HG03066 (cell line): Measurements from ENCODE around the gene CEACAM19.
"Not testable (repeated sequence)": the region's sequence is repeated elsewhere in the genome, so short reads cannot be mapped to it uniquely, and the experiment has no call there.

Experiments
- ATAC-seq: cut with Tn5 transposase; IDR thresholded peaks from one replicate; pipeline ENCODE4 v1.9.1; 2021; ENCODE audit warnings: low read depth; ENCODE audit not compliant: unreplicated experiment

CEACAM19 gene

DNA sequence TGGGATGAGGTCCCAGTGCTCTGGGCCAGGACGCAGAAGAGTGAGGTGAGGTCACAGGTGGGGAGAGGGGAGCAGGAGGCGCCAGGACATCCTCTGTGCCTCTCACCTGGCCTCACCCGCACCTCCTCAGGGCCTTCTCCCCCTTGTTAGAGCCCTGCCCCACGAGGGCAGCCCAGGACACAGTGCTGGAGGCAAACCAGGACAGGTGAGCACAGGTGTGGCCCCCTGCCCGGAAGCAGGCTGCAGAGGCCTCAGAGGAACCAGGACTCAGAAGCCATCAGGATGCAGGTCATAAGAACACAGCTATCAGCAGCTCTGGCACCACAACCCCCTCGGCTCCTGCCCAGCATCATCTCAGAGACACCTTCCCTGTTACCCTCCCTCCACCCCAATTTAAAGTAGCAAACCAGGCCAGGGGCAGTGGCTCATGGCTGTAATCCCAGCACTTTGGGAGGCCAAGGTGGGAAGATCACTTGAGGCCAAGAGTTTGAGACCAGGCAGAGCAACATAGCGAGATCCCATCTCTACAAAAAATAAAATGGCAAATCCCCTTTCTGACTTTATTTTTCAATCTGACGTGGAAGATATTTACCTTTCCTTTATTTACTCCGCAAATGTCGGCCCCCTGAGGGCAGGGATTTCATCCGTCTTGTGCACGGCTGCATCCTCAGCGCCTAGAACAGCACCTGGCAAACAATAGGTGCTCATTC lies 27.4 kb downstream of the CEACAM19 start, which contains the start of gene CEACAM16:
CEACAM16 (plus strand) TSS at position 660 of the 710 bp plus-strand sequence. CDS start 2,306 bp downstream, outside the sequence.
- no peak for ATAC-seq

DNA sequence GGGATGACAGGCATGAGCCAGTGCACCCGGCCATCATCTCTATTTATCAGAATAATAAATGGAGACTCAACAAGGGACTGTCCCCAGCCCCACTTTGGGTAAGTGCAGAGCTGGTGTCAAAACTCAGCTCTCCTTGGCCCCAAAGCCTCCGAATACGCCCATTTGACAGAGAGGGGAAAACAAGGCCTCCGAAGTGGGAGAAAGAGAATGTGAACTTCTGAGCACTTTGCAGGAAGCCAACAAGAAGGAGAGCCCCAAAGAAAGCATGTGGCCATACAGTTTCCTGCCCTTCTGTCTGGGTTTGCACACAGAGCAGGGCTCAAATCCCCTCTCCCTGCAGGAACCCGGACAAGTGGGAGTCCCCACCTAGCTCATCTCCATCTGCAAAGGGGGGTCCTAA lies 29.3 kb downstream of the CEACAM19 start:
- ATAC-seq, result no peak

GRCh38 chr19:44701228-44701627 lies 29.9 kb downstream of the CEACAM19 start:
- no peak for ATAC-seq

DNA sequence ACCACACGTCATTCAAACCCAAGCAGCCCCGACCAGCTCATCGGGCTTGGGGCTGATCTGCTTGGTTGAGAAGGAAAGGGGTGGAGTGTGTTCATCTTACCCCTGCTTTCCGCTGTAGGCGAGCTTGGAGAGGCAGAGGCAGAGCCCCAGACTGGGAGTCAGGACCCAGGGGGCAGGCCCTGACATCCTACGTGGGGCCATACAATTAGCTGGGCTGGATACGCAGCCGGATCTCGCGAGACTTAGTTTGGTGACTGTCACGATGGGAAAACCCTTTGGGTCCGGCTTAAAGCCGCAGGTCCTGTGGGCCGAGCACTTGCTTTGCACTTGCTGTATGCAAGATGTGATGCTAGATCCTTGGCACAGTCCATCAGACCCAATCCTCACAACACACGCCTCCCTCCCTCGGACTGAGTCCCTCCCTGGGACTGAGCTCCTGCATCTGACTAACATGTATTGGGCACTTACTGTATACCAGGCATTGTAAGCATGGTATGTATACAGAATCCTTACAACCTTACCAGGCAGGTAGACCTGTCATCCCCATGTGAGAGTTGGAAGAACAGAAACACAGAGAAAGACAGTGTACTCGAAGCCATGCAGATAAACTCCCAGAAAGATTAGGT lies 31.4 kb downstream of the CEACAM19 start:
- ATAC-seq, result no peak

DNA sequence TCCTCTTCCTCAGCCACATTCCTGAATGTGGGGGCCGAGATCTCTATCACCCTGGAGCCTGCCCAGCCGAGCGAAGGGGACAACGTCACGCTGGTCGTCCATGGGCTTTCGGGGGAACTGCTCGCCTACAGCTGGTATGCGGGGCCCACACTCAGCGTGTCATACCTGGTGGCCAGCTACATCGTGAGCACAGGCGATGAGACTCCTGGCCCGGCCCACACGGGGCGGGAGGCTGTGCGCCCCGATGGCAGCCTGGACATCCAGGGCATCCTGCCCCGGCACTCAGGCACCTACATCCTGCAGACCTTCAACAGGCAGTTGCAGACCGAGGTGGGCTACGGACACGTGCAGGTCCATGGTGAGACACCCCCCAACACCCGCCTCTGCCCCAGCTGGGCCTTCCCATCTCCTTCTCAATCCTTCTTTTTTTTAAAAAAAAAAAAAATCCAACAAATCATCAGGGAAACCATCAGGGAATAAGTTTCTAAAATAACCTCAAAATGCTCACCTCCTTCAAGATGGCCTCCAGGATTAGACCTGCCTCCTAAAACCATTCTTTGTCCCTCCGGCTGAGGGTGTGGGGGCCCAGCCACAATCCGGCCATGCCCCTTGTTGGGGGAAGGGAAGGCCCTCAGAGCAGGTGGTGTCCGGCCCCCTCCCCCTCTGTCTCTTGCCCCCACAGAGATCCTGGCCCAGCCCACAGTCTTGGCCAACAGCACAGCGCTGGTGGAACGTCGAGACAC lies 32.2 kb downstream of the CEACAM19 start:
- no peak for ATAC-seq

DNA sequence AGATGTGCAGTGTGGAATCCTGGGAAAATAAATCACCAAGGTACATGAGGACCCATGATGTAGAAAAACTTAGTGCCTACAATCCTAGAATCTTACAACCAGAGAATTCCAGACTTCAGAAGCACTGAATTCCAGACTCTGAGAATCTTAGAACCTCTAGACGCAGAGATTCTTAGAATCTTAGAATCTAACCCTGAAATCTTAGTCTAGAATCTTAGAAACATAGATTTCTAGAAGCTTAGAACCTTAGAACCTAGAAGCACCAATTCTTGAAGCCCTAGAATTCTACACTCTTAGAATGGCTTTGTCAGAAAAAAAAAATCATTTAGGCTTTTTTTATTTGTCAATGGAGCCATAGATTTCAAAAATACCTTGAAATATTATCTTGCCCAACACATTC lies 33.7 kb downstream of the CEACAM19 start:
- no peak for ATAC-seq

GRCh38 chr19:44705502-44706010 lies 34.3 kb downstream of the CEACAM19 start:
- no peak for ATAC-seq

- ATAC-seq, result no peak
Measured at GRCh38 chr19:44706506-44707236, 35.4 kb downstream of the CEACAM19 start.

GRCh38 chr19:44707794-44708193 lies 36.5 kb downstream of the CEACAM19 start:
- no peak for ATAC-seq

- no peak for ATAC-seq
Measured at GRCh38 chr19:44708940-44709339, 37.7 kb downstream of the CEACAM19 start.

DNA sequence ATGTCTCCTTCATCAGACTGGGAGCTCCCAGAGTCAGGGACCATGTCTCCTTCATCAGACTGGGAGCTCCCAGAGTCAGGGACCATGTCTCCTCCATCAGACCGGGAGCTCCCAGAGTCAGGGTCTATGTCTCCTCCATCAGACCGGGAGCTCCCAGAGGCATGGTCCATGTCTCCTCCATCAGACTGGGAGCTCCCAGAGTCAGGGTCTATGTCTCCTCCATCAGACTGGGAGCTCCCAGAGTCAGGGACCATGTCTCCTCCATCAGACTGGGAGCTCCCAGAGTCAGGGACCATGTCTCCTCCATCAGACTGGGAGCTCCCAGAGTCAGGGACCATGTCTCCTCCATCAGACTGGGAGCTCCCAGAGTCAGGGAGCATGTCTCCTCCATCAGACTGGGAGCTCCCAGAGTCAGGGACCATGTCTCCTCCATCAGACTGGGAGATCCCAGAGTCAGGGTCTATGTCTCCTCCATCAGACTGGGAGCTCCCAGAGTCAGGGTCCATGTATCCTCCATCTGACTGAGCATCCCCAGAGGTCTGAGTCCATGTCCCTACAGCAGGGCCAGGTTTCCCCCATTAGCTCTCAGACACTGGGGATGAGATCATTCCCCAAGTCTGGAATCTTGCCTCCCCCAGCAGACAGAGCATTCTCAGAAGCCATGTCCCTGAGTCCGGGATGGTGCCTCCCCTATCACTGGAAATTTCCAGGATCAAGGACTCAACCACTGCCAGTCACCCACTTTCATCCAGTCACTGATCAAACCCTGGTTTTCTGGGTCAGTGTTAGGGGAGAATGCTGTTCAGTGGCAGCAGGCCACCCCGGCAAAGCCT lies 38.4 kb downstream of the CEACAM19 start:
- not testable (repeated sequence) for ATAC-seq

DNA sequence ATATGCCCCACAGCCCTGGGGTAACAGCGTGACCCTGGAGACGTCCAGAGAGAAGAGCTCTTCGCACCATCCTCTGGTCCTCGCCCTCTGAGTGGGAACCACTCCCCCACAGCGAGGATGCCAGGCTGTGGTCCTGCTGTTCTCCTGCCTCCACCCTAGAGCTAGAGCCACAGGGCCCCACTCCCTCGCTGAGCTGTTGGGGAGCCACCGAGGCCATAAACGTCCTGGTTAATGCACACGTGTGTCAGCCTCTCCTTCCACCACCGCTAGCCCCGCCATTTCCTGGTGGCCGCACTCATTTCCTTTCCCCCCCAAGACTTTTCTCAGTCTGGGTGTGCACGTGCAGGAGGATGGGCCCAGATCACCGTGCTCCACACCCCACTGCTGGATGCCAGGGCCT lies 39.2 kb downstream of the CEACAM19 start:
- ATAC-seq, result no peak

- ATAC-seq, result no peak
Measured at GRCh38 chr19:44712864-44713515, 41.7 kb downstream of the CEACAM19 start.

DNA sequence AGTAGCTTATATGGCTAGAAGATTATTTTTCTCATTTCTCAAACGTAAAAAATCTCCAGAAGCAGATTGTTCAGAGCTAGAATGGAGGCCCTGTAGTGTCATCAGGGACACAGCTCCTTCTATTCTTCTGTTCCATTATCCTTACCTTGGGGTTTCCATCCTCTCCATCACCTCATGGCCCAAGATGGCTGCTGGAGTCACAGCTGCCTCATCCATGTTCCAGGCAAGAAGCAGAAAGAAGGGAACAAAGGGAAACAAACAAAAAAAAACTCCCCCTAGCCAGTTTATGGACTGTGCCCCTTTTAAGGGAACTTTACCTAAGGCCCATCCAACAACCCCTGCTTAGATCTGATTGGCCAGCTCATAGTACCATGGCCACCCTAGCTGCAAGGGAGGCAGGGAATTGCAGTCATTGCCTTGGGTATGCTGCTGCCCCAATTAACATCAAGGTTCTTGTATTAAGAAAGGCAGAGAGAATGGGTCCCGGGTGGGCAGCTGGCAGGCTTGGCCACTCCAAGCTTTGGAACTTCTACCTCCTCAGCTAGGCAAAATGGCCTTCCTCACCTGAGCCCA lies 43.4 kb downstream of the CEACAM19 start:
- ATAC-seq, result no peak

- no peak for ATAC-seq
Measured at GRCh38 chr19:44717603-44718002, 46.3 kb downstream of the CEACAM19 start.

DNA sequence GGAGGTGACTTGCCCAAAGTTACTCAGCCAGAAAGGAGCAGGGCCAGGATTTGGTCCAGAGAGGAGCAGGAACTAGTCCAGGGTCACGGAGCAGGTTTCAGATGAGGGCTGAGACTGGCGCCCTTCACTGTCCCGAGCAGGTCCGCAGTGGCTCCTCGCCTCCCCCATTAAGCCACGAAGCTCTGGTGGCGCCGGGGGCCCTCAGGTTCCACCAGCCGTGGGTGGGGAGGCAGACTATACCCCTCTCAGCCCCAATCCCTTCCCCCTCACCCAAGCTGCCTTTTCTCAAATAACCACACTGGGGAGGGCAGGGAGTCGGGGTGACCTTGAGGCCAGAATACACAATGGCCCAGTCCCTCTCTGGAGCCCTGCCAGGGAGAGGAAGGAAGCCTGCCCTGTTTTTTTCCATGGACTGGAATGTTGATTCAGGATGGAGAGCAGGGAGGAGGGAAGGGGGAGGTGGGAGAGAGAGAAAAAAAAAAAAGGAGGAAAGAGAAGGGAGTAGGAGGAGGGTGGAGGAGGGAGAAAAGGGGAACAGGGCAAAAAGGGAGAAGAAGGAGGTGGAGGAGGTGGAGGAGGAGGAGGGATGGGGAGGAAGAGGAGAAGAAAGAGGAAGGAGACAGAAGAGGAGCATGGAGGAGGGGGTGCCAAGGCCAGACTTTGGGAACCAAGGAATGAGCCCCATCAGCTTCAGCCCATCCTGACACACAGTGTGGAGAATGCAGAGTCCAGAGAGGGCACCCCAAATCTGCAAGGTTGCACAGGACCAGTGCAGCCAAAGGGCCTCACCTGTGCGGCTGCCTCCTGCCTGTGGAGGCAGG lies 47.4 kb downstream of the CEACAM19 start:
- no peak for ATAC-seq

- ATAC-seq, result no peak
Measured at GRCh38 chr19:44719262-44719701, 48.0 kb downstream of the CEACAM19 start.

- not testable (repeated sequence) for ATAC-seq
Measured at GRCh38 chr19:44720396-44720795, 49.1 kb downstream of the CEACAM19 start.
